HEK293 (cell line): ENCODE data around the gene UFC1.

ENCODE experiments used
- BCL11A ChIP-seq: fragments of 450-650 bp; formaldehyde crosslinking; IDR thresholded peaks from 2 replicates; pipeline ENCODE4 v1.5.1; 2016; ENCODE audit warnings: low read depth, missing biosample characterization, missing genetic modification characterization
- GLI4 ChIP-seq: fragments of 450-650 bp; formaldehyde crosslinking; IDR thresholded peaks from 2 replicates; pipeline ENCODE4 v1.5.1; 2016; ENCODE audit warnings: missing biosample characterization, missing genetic modification characterization
- KLF1 ChIP-seq: fragments of 450-650 bp; formaldehyde crosslinking; IDR thresholded peaks from 2 replicates; pipeline ENCODE4 v1.5.1; 2016; ENCODE audit warnings: missing biosample characterization, missing genetic modification characterization
- KLF17 ChIP-seq: fragments of 450-650 bp; formaldehyde crosslinking; IDR thresholded peaks from 2 replicates; pipeline ENCODE4 v1.5.1; 2016; ENCODE audit warnings: missing biosample characterization, missing genetic modification characterization
- REST ChIP-seq: fragments of 450-650 bp; formaldehyde crosslinking; IDR thresholded peaks from 2 replicates; pipeline ENCODE4 v1.5.1; 2016; ENCODE audit warnings: missing biosample characterization, missing genetic modification characterization
- SCRT2 ChIP-seq: fragments of 450-650 bp; formaldehyde crosslinking; IDR thresholded peaks from 2 replicates; pipeline ENCODE4 v1.5.1; 2016; ENCODE audit warnings: missing biosample characterization, missing genetic modification characterization
- ZBTB11 ChIP-seq: fragments of 450-650 bp; formaldehyde crosslinking; conservative IDR thresholded peaks from 2 replicates; pipeline ENCODE4 v1.5.1; 2016; ENCODE audit warnings: low read depth, missing biosample characterization, missing genetic modification characterization
- ZBTB17 ChIP-seq: fragments of 450-650 bp; formaldehyde crosslinking; IDR thresholded peaks from 2 replicates; pipeline ENCODE4 v1.5.1; 2016; ENCODE audit warnings: missing biosample characterization, missing genetic modification characterization
- ZBTB20 ChIP-seq: fragments of 450-650 bp; formaldehyde crosslinking; IDR thresholded peaks from 2 replicates; pipeline ENCODE4 v1.5.1; 2016; ENCODE audit warnings: missing biosample characterization, missing genetic modification characterization
- ZFHX2 ChIP-seq: fragments of 450-650 bp; formaldehyde crosslinking; conservative IDR thresholded peaks from 2 replicates; pipeline ENCODE4 v1.5.1; 2016; ENCODE audit warnings: missing biosample characterization, missing genetic modification characterization
- ZFP3 ChIP-seq: fragments of 450-650 bp; formaldehyde crosslinking; IDR thresholded peaks from 2 replicates; pipeline ENCODE4 v1.5.1; 2016; ENCODE audit warnings: low read depth, missing biosample characterization, missing genetic modification characterization
- ZNF132 ChIP-seq: fragments of 450-650 bp; formaldehyde crosslinking; IDR thresholded peaks from 2 replicates; pipeline ENCODE4 v1.5.1; 2017; ENCODE audit warnings: missing biosample characterization, missing genetic modification characterization, borderline replicate concordance
- ZNF157 ChIP-seq: fragments of 450-650 bp; formaldehyde crosslinking; IDR thresholded peaks from 2 replicates; pipeline ENCODE4 v1.5.1; 2016; ENCODE audit warnings: missing biosample characterization, missing genetic modification characterization
- ZNF19 ChIP-seq: fragments of 450-650 bp; formaldehyde crosslinking; IDR thresholded peaks from 2 replicates; pipeline ENCODE4; 2016; ENCODE audit warnings: missing biosample characterization, missing genetic modification characterization, low read depth
- ZNF2 ChIP-seq: fragments of 450-650 bp; formaldehyde crosslinking; IDR thresholded peaks from 2 replicates; pipeline ENCODE4 v1.5.1; 2016; ENCODE audit warnings: missing biosample characterization, missing genetic modification characterization
- ZNF223 ChIP-seq: fragments of 450-650 bp; formaldehyde crosslinking; IDR thresholded peaks from 2 replicates; pipeline ENCODE4 v1.5.1; 2016; ENCODE audit warnings: missing biosample characterization, missing genetic modification characterization
- ZNF335 ChIP-seq: fragments of 450-650 bp; formaldehyde crosslinking; conservative IDR thresholded peaks from 2 replicates; pipeline ENCODE4 v1.5.1; 2016; ENCODE audit warnings: missing biosample characterization, missing genetic modification characterization
- ZNF514 ChIP-seq: fragments of 450-650 bp; formaldehyde crosslinking; IDR thresholded peaks from 2 replicates; pipeline ENCODE4 v1.5.1; 2016; ENCODE audit warnings: missing biosample characterization, missing genetic modification characterization
- ZNF530 ChIP-seq: fragments of 450-650 bp; formaldehyde crosslinking; IDR thresholded peaks from 2 replicates; pipeline ENCODE4 v1.5.1; 2016; ENCODE audit warnings: low read depth, missing biosample characterization, missing genetic modification characterization
- ZNF549 ChIP-seq: fragments of 450-650 bp; IDR thresholded peaks from 2 replicates; pipeline ENCODE4 v1.5.1; 2018; ENCODE audit warnings: missing biosample characterization, missing genetic modification characterization, mild to moderate bottlenecking, inconsistent platforms, moderate library complexity
- ZNF621 ChIP-seq: fragments of 450-650 bp; formaldehyde crosslinking; IDR thresholded peaks from 2 replicates; pipeline ENCODE4 v1.5.1; 2017; ENCODE audit warnings: missing biosample characterization, missing genetic modification characterization
- ZNF645 ChIP-seq: fragments of 450-650 bp; formaldehyde crosslinking; IDR thresholded peaks from 2 replicates; pipeline ENCODE4; 2016; ENCODE audit warnings: missing biosample characterization, missing genetic modification characterization
- ZNF654 ChIP-seq: fragments of 450-650 bp; formaldehyde crosslinking; IDR thresholded peaks from 2 replicates; pipeline ENCODE4 v1.5.1; 2016; ENCODE audit warnings: low read depth, missing biosample characterization, missing genetic modification characterization
- ZNF658 ChIP-seq: fragments of 450-650 bp; formaldehyde crosslinking; IDR thresholded peaks from 2 replicates; pipeline ENCODE4; 2016; ENCODE audit warnings: missing biosample characterization, missing genetic modification characterization
- ZNF677 ChIP-seq: fragments of 450-650 bp; IDR thresholded peaks from 2 replicates; pipeline ENCODE4 v1.5.0; 2018; ENCODE audit warnings: missing biosample characterization, mild to moderate bottlenecking, missing genetic modification characterization, moderate library complexity
- ZNF792 ChIP-seq: fragments of 450-650 bp; formaldehyde crosslinking; IDR thresholded peaks from 2 replicates; pipeline ENCODE4 v1.5.1; 2016; ENCODE audit warnings: missing biosample characterization, missing genetic modification characterization
- ZSCAN16 ChIP-seq: fragments of 450-650 bp; formaldehyde crosslinking; IDR thresholded peaks from 2 replicates; pipeline ENCODE4 v1.5.1; 2016; ENCODE audit warnings: missing biosample characterization, missing genetic modification characterization
- ZSCAN23 ChIP-seq: fragments of 450-650 bp; formaldehyde crosslinking; IDR thresholded peaks from 2 replicates; pipeline ENCODE4 v1.5.1; 2016; ENCODE audit warnings: missing biosample characterization, missing genetic modification characterization
- TF ChIP-seq, protein P1 (sequence below): fragments of 450-650 bp; formaldehyde crosslinking; IDR thresholded peaks from 2 replicates; pipeline ENCODE4 v1.5.1; 2016; ENCODE audit warnings: missing biosample characterization, missing genetic modification characterization

Gene UFC1

GRCh38 chr1:161133220-161133740, 20.5 kb upstream of the UFC1 start (continued):
- no peak for TF ChIP-seq ZNF2
- no peak for TF ChIP-seq ZNF132 (tag by site-specific recombination)
- TF ChIP-seq ZNF530 (tag by site-specific recombination) = no peak
- TF ChIP-seq ZFP3 (tag by site-specific recombination) = no peak
- no peak for TF ChIP-seq ZNF792
- TF ChIP-seq SCRT2 (tag by site-specific recombination) = no peak
- 0 out of 2 replicates have a peak, but pooled peaks have one; percentile 1 for TF ChIP-seq REST (tag by site-specific recombination)
- no peak for TF ChIP-seq BCL11A (tag by site-specific recombination)
- no peak for TF ChIP-seq ZNF654 (tag by site-specific recombination)
- no peak for TF ChIP-seq ZNF549 (tag by site-specific recombination)
- TF ChIP-seq ZNF514 (tag by site-specific recombination) = no peak
- TF ChIP-seq ZBTB11 = peak; percentile 73
- TF ChIP-seq ZNF645 (tag by site-specific recombination) = no peak
- no peak for TF ChIP-seq ZNF223
- TF ChIP-seq ZSCAN16 (tag by site-specific recombination) = no peak
- no peak for TF ChIP-seq KLF17 (tag by site-specific recombination)
- no peak for TF ChIP-seq ZNF658 (tag by site-specific recombination)
- no peak for TF ChIP-seq GLI4 (tag by site-specific recombination)
- TF ChIP-seq ZBTB17 (tag by site-specific recombination) = peak; percentile 11
- no peak for TF ChIP-seq ZSCAN23 (tag by site-specific recombination)
- TF ChIP-seq, protein P1, sequence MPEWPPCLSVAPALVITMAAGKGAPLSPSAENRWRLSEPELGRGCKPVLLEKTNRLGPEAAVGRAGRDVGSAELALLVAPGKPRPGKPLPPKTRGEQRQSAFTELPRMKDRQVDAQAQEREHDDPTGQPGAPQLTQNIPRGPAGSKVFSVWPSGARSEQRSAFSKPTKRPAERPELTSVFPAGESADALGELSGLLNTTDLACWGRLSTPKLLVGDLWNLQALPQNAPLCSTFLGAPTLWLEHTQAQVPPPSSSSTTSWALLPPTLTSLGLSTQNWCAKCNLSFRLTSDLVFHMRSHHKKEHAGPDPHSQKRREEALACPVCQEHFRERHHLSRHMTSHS (tag by site-specific recombination) = no peak
- TF ChIP-seq ZNF157 (tag by site-specific recombination) = no peak
- TF ChIP-seq KLF1 = no peak
- no peak for TF ChIP-seq ZFHX2
- TF ChIP-seq ZNF335 (tag by site-specific recombination) = peak; percentile 52
- 0 out of 2 replicates have a peak, but pooled peaks have one; percentile 1 for TF ChIP-seq ZBTB20 (tag by site-specific recombination)
- no peak for TF ChIP-seq ZNF19 (tag by site-specific recombination)
- TF ChIP-seq ZNF677 (tag by site-specific recombination) = no peak
- TF ChIP-seq ZNF621 (tag by site-specific recombination) = no peak
